Suprapubic skin (tissue), 4 donors: ENCODE measurements around the gene RALA. TPM values are rescaled to one million over a fixed set of nuclear protein-coding genes. Genes with fewer than 3 reads are reported as not detected.

Experiments used
- DNase-seq, 2 donors: peaks; one replicate each; pipeline ENCODE4 v3.0.0-alpha.2; 2019; ENCODE audit warnings: low spot score in 2 of 2
- H3K27ac ChIP-seq: fragments of 200-600 bp; sonication (generic); one replicate; pipeline ENCODE4 v1.5.1; 2019
- H3K27me3 ChIP-seq: fragments of 200-600 bp; sonication (generic); one replicate; pipeline ENCODE4 v1.5.1; 2019
- H3K36me3 ChIP-seq: fragments of 200-600 bp; sonication (generic); one replicate; pipeline ENCODE4 v1.5.1; 2019
- H3K4me1 ChIP-seq: fragments of 200-600 bp; sonication (generic); one replicate; pipeline ENCODE4 v1.5.1; 2019
- H3K4me3 ChIP-seq: fragments of 200-600 bp; sonication (generic); one replicate; pipeline ENCODE4 v1.5.1; 2019; ENCODE audit warnings: mild to moderate bottlenecking
- H3K9me3 ChIP-seq: fragments of 200-600 bp; sonication (generic); one replicate; pipeline ENCODE4 v1.5.1; 2019
- EP300 ChIP-seq: sonication (generic); formaldehyde crosslinking; IDR thresholded peaks from one replicate; pipeline ENCODE4 v1.6.1; 2017; ENCODE audit warnings: antibody characterized with exemption
- POLR2A ChIP-seq, 2 donors: fragments of 450-650 bp; IDR thresholded peaks; one replicate each; pipeline ENCODE4 v1.6.1; 2017; ENCODE audit warnings: antibody characterized with exemption in 2 of 2, mild to moderate bottlenecking in 2 of 2, moderate library complexity in 2 of 2
- POLR2AphosphoS5 ChIP-seq, 3 donors: sonication (generic); formaldehyde crosslinking; IDR thresholded peaks; one replicate each; pipeline ENCODE4 v1.6.1; 2017; ENCODE audit warnings: antibody characterized with exemption in 3 of 3
- WGBS: methylation state at CpG from one replicate; pipeline ENCODE4 v1.1.5; 2018; 5-methylcytosine and 5-hydroxymethylcytosine counted together
- total RNA-seq, 4 donors: library from RNA; depleted of rRNA; stranded (reverse); fragments of >200 nt; gene quantifications; one replicate each; pipeline ENCODE4 v1.1.0, GENCODE V29; 2016
- TF ChIP-seq, protein P1 (sequence below), 2 donors: fragments of 200-600 bp in 1 of 2; fragments of 450-650 bp in 1 of 2; sonication (generic) in 1 of 2; IDR thresholded peaks; one replicate each; pipeline ENCODE4 v1.5.1; 2016 to 2019; ENCODE audit warnings: antibody characterized with exemption in 2 of 2, mild to moderate bottlenecking in 1 of 2, moderate library complexity in 1 of 2

The RALA gene
- total RNA-seq, 4 donors from 2014 or later, result 15.5 to 24.1 (median 15.9) TPM

DNA sequence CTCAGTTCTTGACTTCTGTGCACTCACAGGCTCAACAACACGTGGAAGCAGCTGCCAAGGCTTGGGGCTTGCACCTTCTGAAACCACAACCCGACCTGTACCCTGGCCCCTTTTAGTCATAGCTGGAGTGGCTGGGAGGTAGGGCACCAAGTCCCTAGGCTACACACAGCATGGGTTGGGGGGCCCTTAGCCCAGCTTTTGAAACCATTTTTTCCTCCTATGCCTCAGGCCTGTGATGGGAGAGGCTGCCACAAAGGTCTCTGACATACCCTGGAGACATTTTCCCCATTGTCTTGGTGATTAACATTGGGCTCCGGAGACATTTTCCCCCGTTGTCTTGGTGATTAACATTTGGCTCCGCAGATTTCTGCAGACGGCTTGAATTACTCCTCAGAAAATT is 38.6 kb downstream of the RALA start:
- TF ChIP-seq POLR2AphosphoS5 (IDR thresholded peaks at IDR 0.05), result no peak
- TF ChIP-seq, protein P1, sequence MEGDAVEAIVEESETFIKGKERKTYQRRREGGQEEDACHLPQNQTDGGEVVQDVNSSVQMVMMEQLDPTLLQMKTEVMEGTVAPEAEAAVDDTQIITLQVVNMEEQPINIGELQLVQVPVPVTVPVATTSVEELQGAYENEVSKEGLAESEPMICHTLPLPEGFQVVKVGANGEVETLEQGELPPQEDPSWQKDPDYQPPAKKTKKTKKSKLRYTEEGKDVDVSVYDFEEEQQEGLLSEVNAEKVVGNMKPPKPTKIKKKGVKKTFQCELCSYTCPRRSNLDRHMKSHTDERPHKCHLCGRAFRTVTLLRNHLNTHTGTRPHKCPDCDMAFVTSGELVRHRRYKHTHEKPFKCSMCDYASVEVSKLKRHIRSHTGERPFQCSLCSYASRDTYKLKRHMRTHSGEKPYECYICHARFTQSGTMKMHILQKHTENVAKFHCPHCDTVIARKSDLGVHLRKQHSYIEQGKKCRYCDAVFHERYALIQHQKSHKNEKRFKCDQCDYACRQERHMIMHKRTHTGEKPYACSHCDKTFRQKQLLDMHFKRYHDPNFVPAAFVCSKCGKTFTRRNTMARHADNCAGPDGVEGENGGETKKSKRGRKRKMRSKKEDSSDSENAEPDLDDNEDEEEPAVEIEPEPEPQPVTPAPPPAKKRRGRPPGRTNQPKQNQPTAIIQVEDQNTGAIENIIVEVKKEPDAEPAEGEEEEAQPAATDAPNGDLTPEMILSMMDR (IDR thresholded peaks at IDR 0.05), result no peak
- TF ChIP-seq POLR2A (IDR thresholded peaks at IDR 0.05), result no peak
- no peak for TF ChIP-seq EP300
- peaks cover 6% of the 10 kb centered on the region for H3K9me3 ChIP-seq
- no peaks in the 10 kb centered on the region for H3K4me1 ChIP-seq
- 78% methylated on average over 6 of the region's 6 CpGs for WGBS
- no peak overlapping the region for H3K27ac ChIP-seq
- peaks cover 5% of the 10 kb centered on the region for H3K36me3 ChIP-seq
- H3K27me3 ChIP-seq, result no peaks in the 10 kb centered on the region
- no peak for DNase-seq
- H3K4me3 ChIP-seq, result no peak overlapping the region

DNA sequence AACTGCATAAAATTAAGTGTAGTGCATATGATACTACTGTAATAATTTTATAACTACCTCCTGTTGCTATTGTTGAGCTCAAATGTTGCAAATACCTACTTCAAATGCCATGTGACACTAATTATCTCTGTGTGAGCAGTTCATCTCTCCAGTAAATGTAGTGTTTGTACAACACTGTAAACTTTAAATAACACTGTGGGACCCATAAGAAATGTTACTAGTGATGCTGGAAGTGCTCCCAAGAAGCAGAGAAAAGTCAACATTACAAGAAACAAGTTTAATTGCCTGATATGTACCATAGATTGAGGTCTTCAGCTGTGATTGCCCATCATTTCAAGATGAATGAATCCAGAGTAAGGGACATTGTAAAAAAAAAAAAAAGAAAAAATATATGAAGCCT is 39.9 kb downstream of the RALA start:
- Histone ChIP-seq H3K4me1 (no peaks in the 10 kb centered on the region), H3K27ac (no peak overlapping the region), H3K4me3 (no peak overlapping the region), H3K27me3 (no peaks in the 10 kb centered on the region), H3K36me3 (peaks cover 5% of the 10 kb centered on the region), H3K9me3 (peaks cover 6% of the 10 kb centered on the region)
- TF ChIP-seq EP300 (no peak), POLR2AphosphoS5 (IDR thresholded peaks at IDR 0.05) (no peak)
- TF ChIP-seq, protein P1 (IDR thresholded peaks at IDR 0.05), result no peak
- DNase-seq, result no peak

DNA sequence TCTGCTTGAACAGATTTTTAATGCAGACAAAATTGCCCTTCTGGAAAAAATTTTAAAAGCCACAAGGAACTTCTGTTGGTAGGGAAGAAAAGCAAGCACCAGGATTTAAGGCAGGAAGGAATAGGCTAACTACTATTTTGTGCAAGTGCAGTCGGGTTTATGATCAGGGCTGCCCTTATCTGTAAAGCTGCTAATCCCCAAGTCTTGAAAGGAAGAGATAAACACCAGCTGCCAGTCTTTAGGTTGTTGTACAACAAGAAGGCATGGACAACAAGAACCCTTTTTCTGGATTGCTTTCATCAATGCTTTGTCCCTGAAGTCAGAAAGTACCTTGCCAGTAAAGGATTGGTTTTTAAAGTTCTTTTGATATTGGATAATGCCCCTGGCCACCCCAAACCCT is 40.7 kb downstream of the RALA start:
- Histone ChIP-seq H3K9me3 (peaks cover 6% of the 10 kb centered on the region), H3K4me1 (no peaks in the 10 kb centered on the region), H3K27ac (no peak overlapping the region), H3K27me3 (no peaks in the 10 kb centered on the region), H3K36me3 (peaks cover 5% of the 10 kb centered on the region), H3K4me3 (no peak overlapping the region)
- no peak for DNase-seq
- no peak for TF ChIP-seq POLR2A (IDR thresholded peaks at IDR 0.05)
- no peak for TF ChIP-seq EP300
- TF ChIP-seq, protein P1 (IDR thresholded peaks at IDR 0.05), result no peak
- no peak for TF ChIP-seq POLR2AphosphoS5 (IDR thresholded peaks at IDR 0.05)
- 62% methylated on average over 1 of the region's 1 CpG for WGBS

DNA sequence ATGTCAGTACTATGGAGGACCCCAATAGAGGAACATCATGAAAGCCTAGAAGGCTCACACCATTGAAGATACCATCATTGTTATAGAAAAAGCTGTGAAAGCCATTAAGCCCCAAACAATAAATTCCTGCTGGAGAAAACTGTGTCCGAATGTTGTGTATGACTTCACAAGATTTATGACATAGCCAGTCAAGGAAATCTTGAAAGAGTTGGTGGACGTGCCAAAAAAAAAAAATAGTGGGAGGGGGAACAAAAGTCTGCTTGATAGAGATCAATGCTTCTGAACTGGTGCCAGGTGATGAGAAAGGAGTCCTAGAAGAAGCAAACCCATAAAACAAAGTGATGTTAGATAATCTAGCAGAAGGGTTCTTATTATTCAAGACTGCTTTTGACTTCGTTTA is 41.2 kb downstream of the RALA start:
- Histone ChIP-seq H3K4me3 (no peak overlapping the region), H3K36me3 (peaks cover 5% of the 10 kb centered on the region), H3K27me3 (no peaks in the 10 kb centered on the region), H3K4me1 (no peaks in the 10 kb centered on the region), H3K9me3 (peaks cover 6% of the 10 kb centered on the region), H3K27ac (no peak overlapping the region)
- TF ChIP-seq, protein P1 (IDR thresholded peaks at IDR 0.05), result no peak
- no peak for TF ChIP-seq POLR2AphosphoS5 (IDR thresholded peaks at IDR 0.05)
- TF ChIP-seq POLR2A (IDR thresholded peaks at IDR 0.05), result no peak
- TF ChIP-seq EP300, result no peak
- 73% methylated on average over 3 of the region's 3 CpGs for WGBS
- DNase-seq, result no peak

DNA sequence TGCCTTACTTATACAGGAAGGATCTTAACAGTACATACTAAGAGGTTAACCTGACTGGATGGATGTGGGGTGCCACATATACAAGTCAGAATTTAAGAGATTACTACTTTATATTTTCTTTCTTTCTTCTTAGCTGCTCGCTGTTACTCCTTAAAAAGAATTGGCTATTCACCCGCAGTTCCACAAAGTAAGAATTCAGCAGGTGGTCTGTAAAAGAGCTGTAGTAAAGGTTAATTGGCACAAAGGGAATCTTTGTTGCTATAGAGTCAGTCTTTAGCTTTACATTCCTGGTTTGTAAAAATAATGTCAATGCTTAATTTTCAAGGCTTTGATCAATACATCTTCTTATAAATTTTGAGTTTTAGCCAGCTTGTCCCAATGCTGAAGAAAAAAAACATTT is 43.2 kb downstream of the RALA start:
- DNase-seq, result no peak
- 94% methylated on average over 2 of the region's 2 CpGs for WGBS
- peaks cover 6% of the 10 kb centered on the region for H3K9me3 ChIP-seq
- no peak for TF ChIP-seq EP300
- TF ChIP-seq, protein P1 (IDR thresholded peaks at IDR 0.05), result no peak
- no peaks in the 10 kb centered on the region for H3K4me1 ChIP-seq
- no peaks in the 10 kb centered on the region for H3K27me3 ChIP-seq
- no peak overlapping the region for H3K4me3 ChIP-seq
- no peak overlapping the region for H3K27ac ChIP-seq
- H3K36me3 ChIP-seq, result peaks cover 5% of the 10 kb centered on the region
